ENCODE results near the gene TRIM68.

Gene TRIM68

GRCh38 chr11:4607096-4607495 is 935 bp downstream of the TRIM68 start:
- H3K4me3 ChIP-seq: peak overlapping the region; percentile 58 to 81 (median 71)
- H3K27ac ChIP-seq: peak overlapping the region in 12 of 21 experiments; percentile 18 to 93 (median 89)

- peak overlapping the region in 3 of 21 experiments; percentile 18 to 91 (median 90) for H3K27ac ChIP-seq
These were observed 1.6 kb downstream of the TRIM68 start for GRCh38 chr11:4606231-4607015.

GRCh38 chr11:4605057-4605456 is 3.0 kb downstream of the TRIM68 start:
- Histone ChIP-seq H3K27ac (no peak overlapping the region), H3K4me3 (no peak overlapping the region)

More at GRCh38 chr11:4606231-4607015, 1.6 kb downstream of the TRIM68 start:
- H3K4me3 ChIP-seq: peak overlapping the region in 2 of 7 experiments; percentile 71 to 75

GRCh38 chr11:4593739-4594138 is 14.3 kb downstream of the TRIM68 start, which contains the start of gene OR52I1:
Gene OR52I1 (plus strand): TSS chr11:4594039. CDS start chr11:4594039, 0 bp downstream.
- Histone ChIP-seq H3K4me3 (no peak within 1 kb of the TSS), H3K27ac (no peak within 1 kb of the TSS)

- Histone ChIP-seq H3K27ac (no peak overlapping the region), H3K4me3 (no peak overlapping the region)
These were observed 19.0 kb downstream of the TRIM68 start for GRCh38 chr11:4589017-4589416.

GRCh38 chr11:4581443-4581842 is 26.6 kb downstream of the TRIM68 start, which contains the start of gene OR52I2:
Gene OR52I2 (plus strand): TSS chr11:4581743.
- Histone ChIP-seq H3K27ac (no peak within 1 kb of the TSS), H3K4me3 (no peak within 1 kb of the TSS)

- Histone ChIP-seq H3K4me3 (no peak overlapping the region), H3K27ac (no peak overlapping the region)
These were observed 27.9 kb downstream of the TRIM68 start for GRCh38 chr11:4580124-4580523.

GRCh38 chr11:4578624-4579023 is 29.4 kb downstream of the TRIM68 start:
- Histone ChIP-seq H3K4me3 (no peak overlapping the region), H3K27ac (no peak overlapping the region)

- H3K27ac ChIP-seq: no peak overlapping the region
These were observed 30.3 kb downstream of the TRIM68 start for GRCh38 chr11:4577761-4578160.

GRCh38 chr11:4576880-4577279 is 31.2 kb downstream of the TRIM68 start:
- Histone ChIP-seq H3K27ac (no peak overlapping the region), H3K4me3 (no peak overlapping the region)

More at GRCh38 chr11:4577761-4578160, 30.3 kb downstream of the TRIM68 start:
- H3K4me3 ChIP-seq: no peak overlapping the region

- Histone ChIP-seq H3K4me3 (no peak overlapping the region), H3K27ac (no peak overlapping the region)
These were observed 39.0 kb downstream of the TRIM68 start for GRCh38 chr11:4569075-4569474.

GRCh38 chr11:4565371-4565770 is 42.7 kb downstream of the TRIM68 start:
- Histone ChIP-seq H3K4me3 (no peak overlapping the region), H3K27ac (no peak overlapping the region)

- Histone ChIP-seq H3K4me3 (no peak overlapping the region), H3K27ac (no peak overlapping the region)
These were observed 47.6 kb downstream of the TRIM68 start for GRCh38 chr11:4560467-4560866.

GRCh38 chr11:4559527-4560440 is 48.2 kb downstream of the TRIM68 start:
- Histone ChIP-seq H3K27ac (no peak overlapping the region), H3K4me3 (no peak overlapping the region)

GRCh38 chr11:4551346-4551979 is 56.6 kb downstream of the TRIM68 start:
- Histone ChIP-seq H3K4me3 (no peak overlapping the region), H3K27ac (no peak overlapping the region)

Measured in skin epidermis (tissue), 12 donors.